Hepatocyte (in vitro differentiated cells): ENCODE data around the gene C1orf141. TPM values are rescaled to one million over a fixed set of nuclear protein-coding genes. Genes with fewer than 3 reads are reported as not detected.

Experiments
- DNase-seq: peaks from one replicate; pipeline ENCODE4 v3.0.0-alpha.2; 2016; ENCODE audit warnings: low spot score
- H2AFZ ChIP-seq: fragments of 200-600 bp; sonication (generic); 2 replicates; pipeline ENCODE4 v1.6.0; 2016; ENCODE audit warnings: antibody characterized with exemption, mild to moderate bottlenecking
- H3K27ac ChIP-seq: fragments of 200-600 bp; sonication (generic); 2 replicates; pipeline ENCODE4 v1.5.1; 2016; ENCODE audit warnings: mild to moderate bottlenecking
- H3K27me3 ChIP-seq: fragments of 200-600 bp; sonication (generic); 2 replicates; pipeline ENCODE4 v1.6.1; 2016
- H3K36me3 ChIP-seq: fragments of 200-600 bp; sonication (generic); replicated peaks from 2 replicates; pipeline ENCODE4 v1.5.1; 2016; ENCODE audit warnings: low read depth; ENCODE audit not compliant: insufficient read depth
- H3K4me1 ChIP-seq: fragments of 200-600 bp; sonication (generic); 2 replicates; pipeline ENCODE4 v1.5.1; 2016; ENCODE audit warnings: mild to moderate bottlenecking, moderate library complexity; ENCODE audit not compliant: insufficient read depth
- H3K4me2 ChIP-seq: fragments of 200-600 bp; sonication (generic); 2 replicates; pipeline ENCODE4 v1.6.0; 2016
- H3K4me3 ChIP-seq: fragments of 200-600 bp; sonication (generic); 2 replicates; pipeline ENCODE4 v1.5.1; 2016; ENCODE audit warnings: mild to moderate bottlenecking
- H3K79me2 ChIP-seq: fragments of 200-600 bp; sonication (generic); 2 replicates; pipeline ENCODE4 v1.6.0; 2017; ENCODE audit warnings: mild to moderate bottlenecking
- H3K9me2 ChIP-seq: fragments of 200-600 bp; sonication (generic); replicated peaks from 2 replicates; pipeline ENCODE4 v1.6.0; 2017; ENCODE audit warnings: mild to moderate bottlenecking; ENCODE audit not compliant: insufficient read depth
- H3K9me3 ChIP-seq: fragments of 200-600 bp; sonication (generic); 2 replicates; pipeline ENCODE4 v1.5.1; 2016; ENCODE audit warnings: low read depth, mild to moderate bottlenecking
- H4K20me1 ChIP-seq: fragments of 200-600 bp; sonication (generic); 2 replicates; pipeline ENCODE4 v1.6.0; 2016; ENCODE audit warnings: mild to moderate bottlenecking; ENCODE audit not compliant: insufficient read depth, poor library complexity, severe bottlenecking
- CTCF ChIP-seq: fragments of 200-600 bp; sonication (generic); IDR thresholded peaks from 2 replicates; pipeline ENCODE4 v1.5.1; 2016; ENCODE audit warnings: antibody characterized with exemption, mild to moderate bottlenecking; ENCODE audit not compliant: poor library complexity
- EZH2 ChIP-seq: fragments of 200-600 bp; sonication (generic); IDR thresholded peaks from 2 replicates; pipeline ENCODE4 v1.6.1; 2016; ENCODE audit warnings: antibody characterized with exemption, mild to moderate bottlenecking, borderline replicate concordance
- EZH2phosphoT487 ChIP-seq: fragments of 200-600 bp; sonication (generic); IDR thresholded peaks from one replicate; pipeline ENCODE4 v1.6.1; 2018; ENCODE audit warnings: antibody characterized with exemption, mild to moderate bottlenecking, low read depth, moderate library complexity; ENCODE audit not compliant: unreplicated experiment, severe bottlenecking
- WGBS: methylation state at CpG from one replicate; pipeline ENCODE4 v1.1.6; 2016; ENCODE audit warnings: low lambda C conversion rate; ENCODE audit errors: missing lambda C conversion rate; 5-methylcytosine and 5-hydroxymethylcytosine counted together
- polyA plus RNA-seq: library from polyadenylated mRNA; unstranded; fragments of >200 nt; fragmentation: Nextera tagmentation; extraction: Ambion mirVana; gene quantifications from 2 replicates; pipeline ENCODE4 v1.2.1, GENCODE V29; 2016
- total RNA-seq: library from RNA; depleted of rRNA; stranded (reverse); fragments of >200 nt; gene quantifications from 2 replicates; pipeline ENCODE4 v1.2.3, GENCODE V29; 2014

The C1orf141 gene
- total and polyA plus RNA-seq, 2 experiments from 2014 or later, result not detected

GRCh38 chr1:67100833-67101232, 33.9 kb downstream of the C1orf141 start:
- Histone ChIP-seq H3K4me3 (no peak overlapping the region), H3K36me3 (no peaks in the 10 kb centered on the region), H3K27me3 (no peaks in the 10 kb centered on the region), H3K4me2 (no peak overlapping the region), H3K27ac (no peak overlapping the region), H3K9me2 (no peaks in the 10 kb centered on the region), H3K4me1 (no peaks in the 10 kb centered on the region), H3K79me2 (no peaks in the 10 kb centered on the region), H3K9me3 (no peaks in the 10 kb centered on the region), H2AFZ (no peak overlapping the region), H4K20me1 (no peaks in the 10 kb centered on the region)
- WGBS, result 43% methylated on average over 3 of the region's 3 CpGs
- DNase-seq, result no peak
- TF ChIP-seq EZH2 (no peak), CTCF (no peak), EZH2phosphoT487 (no peak)

DNA sequence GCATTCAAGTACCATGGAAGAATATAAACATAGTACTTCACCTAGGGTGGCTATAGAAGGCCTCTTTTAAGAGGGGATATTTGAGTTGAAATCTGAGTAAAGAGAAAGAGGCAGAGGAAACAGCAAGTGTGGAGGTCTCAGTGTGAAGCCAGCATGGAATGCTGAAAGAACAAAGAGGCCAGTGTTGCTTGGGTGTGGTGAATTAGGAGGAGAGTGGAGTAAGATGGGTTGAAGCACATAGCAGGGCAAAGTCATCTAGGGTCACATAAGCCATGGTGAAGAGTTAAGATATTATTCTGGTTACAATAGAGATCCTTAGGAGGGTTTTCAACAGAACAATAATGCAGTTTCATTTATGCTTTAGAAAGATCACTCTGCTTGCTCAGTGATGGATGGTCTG, 37.5 kb downstream of the C1orf141 start:
- no peaks in the 10 kb centered on the region for H3K27me3 ChIP-seq
- no peaks in the 10 kb centered on the region for H3K79me2 ChIP-seq
- no peaks in the 10 kb centered on the region for H3K9me2 ChIP-seq
- no peak for TF ChIP-seq EZH2
- TF ChIP-seq EZH2phosphoT487, result no peak
- H3K4me1 ChIP-seq, result no peaks in the 10 kb centered on the region
- H3K4me3 ChIP-seq, result no peak overlapping the region
- no peaks in the 10 kb centered on the region for H4K20me1 ChIP-seq
- no peak overlapping the region for H3K4me2 ChIP-seq
- DNase-seq, result no peak
- H3K27ac ChIP-seq, result no peak overlapping the region
- no peak overlapping the region for H2AFZ ChIP-seq
- no peaks in the 10 kb centered on the region for H3K36me3 ChIP-seq
- no peaks in the 10 kb centered on the region for H3K9me3 ChIP-seq

GRCh38 chr1:67094191-67094590, 40.6 kb downstream of the C1orf141 start:
- H3K4me1 ChIP-seq, result no peaks in the 10 kb centered on the region
- no peak overlapping the region for H3K4me2 ChIP-seq
- H3K79me2 ChIP-seq, result no peaks in the 10 kb centered on the region
- 92% methylated on average over 2 of the region's 2 CpGs for WGBS
- no peaks in the 10 kb centered on the region for H3K36me3 ChIP-seq
- no peaks in the 10 kb centered on the region for H3K9me3 ChIP-seq
- H2AFZ ChIP-seq, result no peak overlapping the region
- H3K27me3 ChIP-seq, result no peaks in the 10 kb centered on the region
- no peaks in the 10 kb centered on the region for H3K9me2 ChIP-seq
- H3K4me3 ChIP-seq, result no peak overlapping the region
- H3K27ac ChIP-seq, result no peak overlapping the region
- DNase-seq, result no peak
- H4K20me1 ChIP-seq, result no peaks in the 10 kb centered on the region
- TF ChIP-seq CTCF (no peak), EZH2 (no peak), EZH2phosphoT487 (no peak)

- DNase-seq, result no peak
- no peaks in the 10 kb centered on the region for H3K9me3 ChIP-seq
- H4K20me1 ChIP-seq, result no peaks in the 10 kb centered on the region
- WGBS, result 96% methylated on average over 1 of the region's 1 CpG
- H3K27me3 ChIP-seq, result no peaks in the 10 kb centered on the region
- H3K27ac ChIP-seq, result no peak overlapping the region
- H3K4me2 ChIP-seq, result no peak overlapping the region
- H2AFZ ChIP-seq, result no peak overlapping the region
- no peak for TF ChIP-seq EZH2
- TF ChIP-seq EZH2phosphoT487, result no peak
- no peak for TF ChIP-seq CTCF
- H3K9me2 ChIP-seq, result no peaks in the 10 kb centered on the region
- no peak overlapping the region for H3K4me3 ChIP-seq
- no peaks in the 10 kb centered on the region for H3K36me3 ChIP-seq
- no peaks in the 10 kb centered on the region for H3K4me1 ChIP-seq
- no peaks in the 10 kb centered on the region for H3K79me2 ChIP-seq
These were observed 45.0 kb downstream of the C1orf141 start for GRCh38 chr1:67089685-67090208.
